HG02642 (cell line): ENCODE results near the gene LHX3.

Experiments used
- ATAC-seq: cut with Tn5 transposase; IDR thresholded peaks from one replicate; pipeline ENCODE4 v1.9.1; 2021; ENCODE audit warnings: mild to moderate bottlenecking; ENCODE audit not compliant: unreplicated experiment, poor library complexity

The LHX3 gene

GRCh38 chr9:136229096-136230065 is 24.5 kb upstream of the LHX3 start:
- no peak for ATAC-seq

DNA sequence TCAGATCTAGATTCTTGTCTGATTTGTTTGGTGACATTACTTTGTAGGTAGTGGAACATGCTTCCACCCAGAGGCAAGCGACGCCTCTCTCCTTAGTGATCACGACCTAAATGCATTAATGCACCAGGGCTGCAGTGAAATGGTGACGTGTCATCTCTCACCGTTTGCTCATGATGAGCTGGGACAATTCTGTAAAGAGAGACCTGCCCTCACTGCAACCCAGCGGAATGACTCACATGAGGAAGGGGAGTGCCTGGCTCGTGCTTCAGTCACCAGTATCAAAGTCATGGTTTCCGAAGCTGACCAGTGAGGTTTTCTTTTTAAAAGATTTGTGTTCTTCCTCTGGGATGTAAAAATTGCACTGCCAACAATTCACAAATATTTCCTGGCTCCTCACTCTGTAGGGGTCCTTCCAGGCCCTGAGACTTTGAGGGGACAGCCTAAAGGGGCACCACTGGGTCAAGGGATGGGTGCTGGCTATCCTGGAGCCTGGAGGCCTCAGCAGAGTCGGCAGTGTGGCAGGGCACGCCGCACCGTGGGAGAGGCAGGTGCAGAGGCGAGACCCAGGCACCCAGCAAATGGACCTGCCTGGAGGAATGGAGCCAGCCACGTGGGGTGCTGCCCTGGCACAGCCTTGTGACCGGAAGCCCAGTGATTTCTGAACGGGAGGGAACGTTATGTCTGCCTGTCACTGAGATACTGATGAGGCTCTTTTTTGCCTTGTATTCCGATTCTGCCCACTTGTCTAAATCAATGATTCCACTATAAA is 23.4 kb upstream of the LHX3 start:
- ATAC-seq = no peak

DNA sequence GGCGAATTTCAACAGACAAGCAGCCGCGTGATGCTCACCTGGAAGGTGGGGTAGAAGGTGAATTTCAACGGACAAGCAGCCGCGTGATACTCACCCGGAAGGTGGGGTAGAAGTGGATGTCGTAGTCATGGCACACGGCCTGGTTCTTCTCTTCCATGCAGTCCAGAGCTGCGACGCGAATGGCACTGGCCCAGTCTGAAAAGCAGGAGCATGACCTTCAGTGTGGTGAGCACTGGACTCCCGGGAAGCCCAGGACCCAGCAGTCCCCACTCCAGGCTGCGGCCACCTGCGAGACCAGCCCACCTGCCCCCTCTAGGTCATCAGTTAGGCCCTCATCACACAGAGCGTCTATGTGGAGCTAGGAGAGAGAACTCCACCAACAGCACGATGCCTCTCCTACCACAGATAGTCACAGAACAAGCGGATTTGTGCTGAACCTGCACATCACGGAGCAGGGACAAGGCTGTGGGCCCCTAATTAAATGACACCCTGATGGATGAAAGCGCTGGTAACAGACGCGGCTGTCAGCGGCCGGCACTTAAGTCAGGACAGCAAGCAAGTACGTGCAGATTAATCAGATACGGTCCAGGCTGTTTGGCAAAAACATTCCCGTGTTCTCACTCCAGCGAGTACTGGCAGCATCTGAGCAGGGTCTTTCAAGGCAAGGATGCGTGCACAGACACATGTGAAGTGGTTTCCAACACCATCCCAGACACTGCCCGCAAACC is 21.9 kb upstream of the LHX3 start:
- ATAC-seq = no peak

DNA sequence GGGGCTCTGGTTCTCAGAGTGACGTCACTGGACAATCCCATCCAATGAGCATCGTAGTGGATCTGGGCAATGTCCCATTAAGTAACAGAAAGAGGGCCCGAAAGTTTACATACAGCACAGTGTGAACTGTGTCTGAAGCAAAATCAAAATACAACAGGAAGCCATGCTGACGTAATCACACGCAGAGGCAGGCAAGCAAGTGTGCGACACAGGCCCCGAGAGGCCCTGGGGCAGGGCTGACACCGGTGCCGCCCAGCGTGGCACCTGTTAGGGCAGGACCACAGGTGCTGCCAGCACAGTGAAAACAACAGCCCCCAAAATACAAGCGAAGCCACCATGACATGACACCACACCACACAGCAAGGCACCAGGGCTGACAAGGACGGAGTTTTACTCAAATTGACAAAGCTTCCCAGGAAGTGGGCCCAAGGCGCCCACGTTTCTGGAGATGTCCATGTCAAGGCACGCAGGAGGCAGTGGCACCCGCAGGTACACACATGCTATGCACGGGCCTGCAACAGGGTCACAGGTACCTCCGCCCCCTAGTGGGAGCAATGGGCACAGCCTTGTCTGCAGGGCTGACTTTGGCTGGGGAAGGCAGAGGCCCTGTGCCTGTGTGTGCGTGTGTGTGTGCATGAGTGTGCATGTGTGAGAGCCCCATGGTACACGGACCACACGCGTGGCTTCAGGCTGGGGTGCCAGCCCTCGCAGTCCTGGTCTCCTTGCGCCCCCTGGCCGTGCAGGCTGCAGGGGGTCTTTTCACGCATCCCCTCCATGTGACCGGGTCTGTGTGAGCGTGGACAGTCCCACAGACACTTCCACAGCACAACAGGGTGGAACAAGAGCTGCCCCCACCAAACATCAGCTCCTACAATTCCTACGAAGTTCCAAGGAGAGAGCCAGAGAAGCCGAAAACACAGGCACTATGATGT is 21.1 kb upstream of the LHX3 start:
- ATAC-seq = peak; percentile 66

- peak; percentile 49 for ATAC-seq
Observed at GRCh38 chr9:136225366-136225747, 20.4 kb upstream of the LHX3 start.

DNA sequence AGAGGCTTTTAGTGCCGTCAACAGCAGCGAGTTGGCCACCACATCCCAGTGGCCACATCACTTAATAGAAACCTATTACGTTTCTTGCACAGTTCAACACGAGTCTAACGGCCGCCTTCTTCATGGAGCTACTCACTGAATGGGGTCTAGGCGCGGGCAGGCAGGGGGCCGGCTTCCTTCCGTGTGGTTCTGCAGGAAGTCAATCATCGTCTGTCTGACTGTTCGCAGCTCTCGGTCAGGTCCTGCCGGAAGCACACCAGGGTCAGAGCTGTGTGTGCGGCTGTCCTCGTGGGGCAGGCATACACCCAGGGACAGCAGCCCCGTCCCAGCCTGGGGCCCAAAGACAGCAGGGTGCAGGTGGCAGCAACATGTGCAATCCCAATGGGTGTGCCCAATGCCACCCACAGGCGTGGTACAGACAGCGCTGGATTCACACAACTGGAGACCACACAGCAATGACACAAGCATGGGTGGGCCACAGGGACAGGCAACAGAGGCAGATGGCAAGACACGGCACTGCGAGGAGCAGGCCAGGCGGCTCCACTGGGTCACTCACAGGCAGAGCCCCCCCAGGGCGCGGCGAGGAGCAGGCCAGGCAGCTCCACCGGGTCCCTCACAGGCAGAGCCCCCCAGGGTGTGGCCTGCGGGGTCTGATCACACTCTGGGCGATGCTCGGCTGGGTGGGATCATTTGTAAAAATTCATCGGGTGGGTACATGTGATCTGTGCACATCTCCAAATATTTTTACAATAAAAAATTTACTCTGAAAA is 19.1 kb upstream of the LHX3 start:
- ATAC-seq = no peak

GRCh38 chr9:136222906-136223285 is 18.0 kb upstream of the LHX3 start:
- no peak for ATAC-seq

DNA sequence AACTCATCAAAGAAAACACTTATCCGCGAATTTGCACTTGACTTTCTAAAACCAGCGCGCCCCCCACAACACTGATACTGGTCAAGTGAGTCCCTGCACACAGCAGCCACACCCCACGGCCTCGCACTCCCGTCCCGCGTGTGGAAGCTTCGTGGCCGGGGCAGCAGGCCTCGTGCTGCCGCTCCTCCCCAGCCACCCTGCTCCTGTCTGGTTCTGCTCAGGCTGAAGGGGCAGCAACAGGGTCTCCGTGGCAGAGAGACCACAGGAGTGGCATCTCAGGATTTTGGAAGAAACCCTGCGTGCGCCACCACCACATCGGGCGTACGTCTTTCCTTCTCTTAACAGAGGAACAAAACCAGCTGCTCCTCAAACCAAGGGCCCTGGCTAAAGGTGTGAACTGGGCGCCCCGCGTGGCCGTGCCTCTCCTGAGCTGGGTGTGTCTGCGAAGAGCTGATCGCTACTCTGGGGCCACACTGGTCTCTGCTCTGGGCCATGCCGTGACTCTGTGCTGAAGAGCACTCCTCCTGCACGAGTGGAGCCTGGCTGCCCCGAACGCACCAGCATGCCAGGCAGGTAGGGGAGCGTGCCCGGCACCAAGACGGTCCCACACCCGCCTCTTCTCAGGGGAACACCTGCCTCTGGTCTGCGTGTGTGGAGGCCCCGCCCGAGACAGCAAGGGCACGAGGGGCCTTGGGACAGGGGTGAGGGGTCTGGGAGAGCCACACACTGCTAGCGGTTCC is 17.4 kb upstream of the LHX3 start:
- ATAC-seq = no peak

DNA sequence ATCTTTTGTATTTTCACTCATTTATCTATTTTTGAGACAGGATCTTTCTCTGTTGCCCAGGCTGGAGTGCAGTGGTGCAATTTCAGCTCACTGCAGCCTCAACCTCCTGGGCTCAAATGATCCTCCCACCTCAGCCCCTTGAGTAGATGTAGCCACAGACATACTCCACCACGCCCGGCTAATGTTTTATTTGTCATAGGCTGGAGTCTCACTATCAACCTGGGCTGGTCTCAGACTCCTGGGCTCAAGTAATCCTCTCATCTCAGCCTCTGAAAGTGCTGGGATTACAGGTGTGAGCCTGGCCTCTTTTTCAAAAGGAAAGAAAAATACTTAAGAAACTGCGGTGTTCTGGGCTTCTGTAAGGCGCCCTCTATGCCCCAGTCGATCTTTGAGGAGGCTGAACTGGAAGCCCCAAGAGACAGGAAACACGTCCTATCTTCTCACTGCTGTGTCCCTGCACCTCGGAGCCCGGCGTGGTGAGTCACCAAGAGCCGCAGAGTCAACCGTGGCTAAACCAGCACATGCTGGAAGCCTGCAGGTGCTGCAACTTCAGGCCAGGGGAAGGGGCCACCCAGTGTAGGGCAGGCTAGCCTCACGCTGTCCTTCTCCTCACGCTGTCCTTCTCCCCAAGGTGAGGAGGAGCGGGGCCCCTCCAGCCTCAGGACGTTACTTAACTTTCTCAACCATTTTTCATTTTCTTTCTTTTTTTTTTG is 15.2 kb upstream of the LHX3 start:
- no peak for ATAC-seq

DNA sequence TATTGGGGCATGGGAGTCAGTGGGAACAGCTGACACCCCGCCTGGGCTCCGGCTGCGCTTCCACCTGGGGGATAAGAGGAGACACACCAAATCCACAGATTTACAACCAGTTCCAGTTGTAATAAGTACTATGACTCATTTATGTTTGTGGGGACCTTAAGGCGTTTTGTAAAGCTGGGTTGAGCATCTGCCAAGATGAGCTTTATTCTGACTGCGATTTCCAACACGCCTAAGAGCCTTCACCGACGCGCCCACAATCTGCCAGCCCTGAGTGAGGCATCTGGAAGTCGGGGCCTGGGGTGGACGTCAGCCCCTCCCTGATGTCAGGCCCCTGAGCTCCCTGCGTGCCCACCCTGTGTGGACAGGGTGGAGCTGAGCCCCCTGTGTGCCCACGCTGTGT is 14.3 kb upstream of the LHX3 start:
- ATAC-seq = no peak

DNA sequence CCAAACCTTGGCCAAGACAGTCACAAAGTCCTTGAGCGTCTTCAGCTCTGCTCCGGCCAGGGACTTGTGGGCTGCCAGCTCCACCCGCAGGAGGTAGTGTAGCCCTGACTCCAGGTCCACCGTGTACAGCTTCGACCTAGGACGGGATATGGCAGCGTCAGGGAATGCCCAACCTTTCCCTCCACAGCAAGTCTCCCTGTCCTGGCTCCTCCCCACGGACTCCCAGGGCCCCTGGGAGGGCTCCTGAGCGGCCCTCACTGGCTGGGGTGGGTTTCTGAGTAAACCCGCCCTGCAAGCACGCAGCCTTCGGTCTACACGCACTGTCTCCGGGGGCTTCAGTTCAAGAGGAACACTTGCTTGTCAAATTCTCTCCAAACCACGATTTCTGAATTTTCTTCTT is 13.7 kb upstream of the LHX3 start:
- no peak for ATAC-seq

DNA sequence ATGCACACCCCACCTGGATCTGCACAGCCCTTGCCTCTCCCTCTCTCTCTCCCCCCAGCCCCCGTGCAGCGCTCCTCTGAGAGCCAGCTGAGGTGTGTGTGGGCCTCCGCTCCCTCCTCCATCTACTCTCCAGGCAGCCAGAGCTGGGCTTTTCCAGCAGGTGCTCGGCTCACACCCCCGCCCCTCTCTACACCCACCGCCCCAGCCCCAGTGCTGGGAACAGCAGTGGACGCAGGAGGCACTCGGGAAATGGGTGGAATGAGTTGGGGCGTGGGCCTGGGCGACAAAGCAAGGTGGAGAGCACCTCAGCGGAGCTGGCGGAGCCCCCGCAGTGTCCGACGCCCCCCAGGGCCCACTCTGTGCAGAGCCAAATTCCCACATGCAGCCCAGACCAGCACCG is 13.3 kb upstream of the LHX3 start:
- ATAC-seq = no peak

GRCh38 chr9:136216541-136217244 is 11.8 kb upstream of the LHX3 start:
- ATAC-seq = no peak

DNA sequence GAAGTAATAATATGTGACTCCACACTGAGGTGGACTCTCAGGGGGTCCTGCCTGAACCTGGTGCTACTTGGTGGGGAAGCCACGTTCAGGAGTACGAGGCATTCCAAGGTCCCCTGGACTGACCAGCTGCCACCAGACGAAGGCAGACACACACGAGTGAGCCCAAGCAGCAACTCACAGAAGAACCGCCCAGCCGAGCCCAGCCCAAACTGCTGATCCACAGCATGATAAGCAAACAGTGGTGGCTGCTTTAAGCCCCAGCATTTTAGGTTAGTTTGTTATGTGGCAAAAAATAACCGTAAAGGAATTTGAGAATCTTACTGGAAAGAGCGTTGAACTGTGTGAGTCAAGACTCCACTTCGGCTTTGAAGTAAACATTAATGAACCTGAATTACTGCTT is 8.8 kb upstream of the LHX3 start:
- ATAC-seq = no peak

DNA sequence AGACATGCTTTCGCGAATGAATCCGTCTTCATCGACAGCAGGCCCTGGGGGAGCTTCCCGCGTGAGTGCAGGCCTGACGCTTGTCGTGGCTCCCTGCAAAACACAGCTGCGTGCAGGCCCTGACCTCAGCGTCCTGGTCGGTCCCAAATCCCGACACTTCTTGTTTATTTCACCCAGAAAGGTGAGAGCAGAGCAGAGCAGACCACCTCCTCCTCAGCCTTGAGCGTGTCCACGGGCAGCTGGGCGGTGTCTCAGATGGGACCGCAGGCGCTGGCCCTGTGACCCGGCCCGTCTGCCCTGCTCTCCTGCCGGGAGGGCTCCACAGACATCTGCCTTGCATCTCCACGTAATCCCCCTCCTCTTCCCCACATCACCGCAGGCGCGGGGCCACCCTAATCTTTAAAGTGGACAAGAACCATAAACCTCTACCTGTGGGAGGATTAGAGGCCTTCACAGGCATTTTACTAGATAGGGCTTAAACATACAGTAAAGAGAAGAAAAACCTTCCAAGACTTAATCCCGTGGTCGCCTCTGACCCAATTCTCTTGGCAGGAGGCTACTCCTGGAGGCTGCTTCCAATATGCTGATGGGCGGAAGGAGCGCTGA is 7.5 kb upstream of the LHX3 start:
- ATAC-seq = no peak

GRCh38 chr9:136211441-136212344 is 6.8 kb upstream of the LHX3 start:
- no peak for ATAC-seq
